Peyer's patch (tissue), 4 donors: ENCODE data around the gene LIPE.

ENCODE experiments used
- POLR2A ChIP-seq, 2 donors: fragments of 450-650 bp; IDR thresholded peaks; one replicate each; pipeline ENCODE4 v1.5.1; 2017; ENCODE audit warnings: antibody characterized with exemption in 2 of 2, mild to moderate bottlenecking in 2 of 2, moderate library complexity in 2 of 2
- TF ChIP-seq, protein P1 (sequence below), 6 experiments: fragments of 450-650 bp in 4 of 6; fragments of 200-600 bp in 2 of 6; sonication (generic) in 1 of 6; IDR thresholded peaks; one replicate each; pipeline ENCODE4 v1.5.1; 2017 to 2019; ENCODE audit warnings: antibody characterized with exemption in 6 of 6, mild to moderate bottlenecking in 3 of 6, moderate library complexity in 1 of 6

GRCh38 chr19:42400404-42400803, 26.8 kb downstream of the LIPE start:
- TF ChIP-seq, protein P1, sequence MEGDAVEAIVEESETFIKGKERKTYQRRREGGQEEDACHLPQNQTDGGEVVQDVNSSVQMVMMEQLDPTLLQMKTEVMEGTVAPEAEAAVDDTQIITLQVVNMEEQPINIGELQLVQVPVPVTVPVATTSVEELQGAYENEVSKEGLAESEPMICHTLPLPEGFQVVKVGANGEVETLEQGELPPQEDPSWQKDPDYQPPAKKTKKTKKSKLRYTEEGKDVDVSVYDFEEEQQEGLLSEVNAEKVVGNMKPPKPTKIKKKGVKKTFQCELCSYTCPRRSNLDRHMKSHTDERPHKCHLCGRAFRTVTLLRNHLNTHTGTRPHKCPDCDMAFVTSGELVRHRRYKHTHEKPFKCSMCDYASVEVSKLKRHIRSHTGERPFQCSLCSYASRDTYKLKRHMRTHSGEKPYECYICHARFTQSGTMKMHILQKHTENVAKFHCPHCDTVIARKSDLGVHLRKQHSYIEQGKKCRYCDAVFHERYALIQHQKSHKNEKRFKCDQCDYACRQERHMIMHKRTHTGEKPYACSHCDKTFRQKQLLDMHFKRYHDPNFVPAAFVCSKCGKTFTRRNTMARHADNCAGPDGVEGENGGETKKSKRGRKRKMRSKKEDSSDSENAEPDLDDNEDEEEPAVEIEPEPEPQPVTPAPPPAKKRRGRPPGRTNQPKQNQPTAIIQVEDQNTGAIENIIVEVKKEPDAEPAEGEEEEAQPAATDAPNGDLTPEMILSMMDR (IDR thresholded peaks at IDR 0.05) = no peak
- no peak for TF ChIP-seq POLR2A (IDR thresholded peaks at IDR 0.05)
